ENCODE data around the gene PIGB. TPM values are rescaled to one million over a fixed set of nuclear protein-coding genes. Genes with fewer than 3 reads are reported as not detected.

PIGB gene
- 8.8 and 16.0 TPM in 2 replicates for total RNA-seq

DNA sequence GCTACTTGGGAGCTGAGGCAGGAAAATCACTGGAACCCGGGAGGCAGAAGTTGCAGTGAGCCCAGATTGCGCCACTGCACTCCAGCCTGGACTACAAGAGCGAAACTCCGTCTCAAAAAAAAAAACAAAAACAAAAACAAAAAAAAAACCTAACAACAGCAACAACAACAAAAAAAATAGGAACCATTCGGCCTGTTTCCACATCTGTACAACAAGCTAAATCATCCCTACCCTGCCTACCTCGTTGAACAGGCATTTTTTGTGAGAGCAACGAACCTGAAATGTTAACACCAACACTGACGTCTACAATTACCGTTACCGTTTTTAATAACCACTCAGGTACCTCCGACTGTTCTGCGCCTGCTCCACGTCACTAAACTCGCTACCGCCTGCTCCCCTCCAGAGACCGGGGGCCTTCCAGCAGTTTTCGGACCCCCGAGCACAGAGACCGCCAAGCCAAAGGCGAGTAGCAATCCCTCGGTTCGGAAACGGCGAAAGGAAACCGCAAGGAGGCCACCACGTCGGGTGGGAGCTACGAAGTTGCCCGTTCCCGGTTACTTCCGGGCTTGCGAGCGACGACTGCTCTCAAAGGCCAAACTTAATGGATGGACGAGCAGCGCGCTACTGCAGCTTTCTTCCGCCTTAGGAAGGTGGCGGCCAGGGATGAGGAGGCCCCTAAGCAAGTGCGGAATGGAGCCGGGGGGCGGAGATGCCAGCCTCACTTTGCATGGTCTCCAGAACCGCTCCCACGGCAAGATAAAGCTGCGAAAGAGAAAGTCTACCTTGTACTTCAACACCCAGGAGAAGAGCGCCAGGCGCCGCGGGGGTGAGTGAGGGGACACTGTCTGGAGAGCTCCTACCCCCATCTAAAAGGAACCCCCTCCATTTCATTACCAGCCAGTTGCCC is at the start of gene PIGB, which contains the start of gene PIGBOS1:
Gene PIGB (plus strand): TSS at position 635 of the 907 bp plus-strand sequence. CDS start 29 bp downstream, at position 664.
Gene PIGBOS1 (minus strand): TSS at position 536 of the 907 bp plus-strand sequence. CDS start 1,331 bp downstream, outside the sequence.

DNA sequence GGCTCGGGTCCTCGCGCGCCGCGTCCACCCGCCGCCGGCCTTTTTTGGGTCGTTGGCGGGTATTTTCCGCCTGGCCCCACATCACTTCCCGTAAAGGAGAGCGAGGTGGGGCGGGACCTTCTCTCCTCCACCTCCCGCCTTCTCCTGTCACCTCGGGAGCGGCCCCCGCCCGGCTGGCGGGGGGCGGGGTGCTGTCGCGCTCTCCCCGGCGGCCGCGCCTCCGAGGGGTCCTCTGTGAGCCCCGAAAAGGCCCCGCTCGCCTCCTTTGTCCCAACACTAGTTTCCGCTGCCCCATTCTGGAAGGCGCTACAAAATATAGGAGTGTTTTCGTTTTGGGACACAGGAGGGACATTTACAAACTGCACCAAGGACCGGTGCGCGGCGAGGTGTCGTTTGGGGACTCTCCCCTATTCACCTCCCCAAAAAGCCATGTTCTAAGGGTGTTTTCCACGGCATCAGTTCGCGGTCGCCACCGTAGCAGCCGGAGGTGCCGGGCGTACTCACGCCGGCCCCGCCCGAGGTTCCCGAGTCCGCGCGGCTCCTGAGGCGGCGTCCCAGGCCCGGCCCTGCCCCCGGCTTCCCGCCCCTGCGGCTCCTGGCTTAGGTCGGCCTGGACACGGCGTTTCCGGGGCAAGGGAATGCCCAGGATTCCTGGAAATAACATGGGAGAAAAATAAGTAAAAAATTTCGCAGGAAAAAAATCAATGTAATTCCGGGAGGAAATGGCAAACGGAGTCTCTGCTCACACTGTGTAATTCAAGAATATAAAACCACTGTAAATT is 29.1 kb upstream of the PIGB start, which contains the start of gene RAB27A:
Gene RAB27A (minus strand): TSS at position 68 of the 782 bp plus-strand sequence. CDS start 54,879 bp downstream, outside the sequence.

Other genes with a start within 250 kb of the PIGB start
- 65.3 and 88.5 TPM in 2 replicates for gene RSL24D1, start 122.3 kb upstream of the PIGB start, total RNA-seq
- gene RAB27A, start 29.4 kb upstream of the PIGB start, total RNA-seq = 8.5 and 12.7 TPM in 2 replicates
- 8.9 and 16.5 TPM in 2 replicates for gene PIGBOS1, start 99 bp upstream of the PIGB start, total RNA-seq
- gene CCPG1, start 89.1 kb downstream of the PIGB start, total RNA-seq = 34.0 and 45.7 TPM in 2 replicates
- gene PIERCE2, start 89.3 kb downstream of the PIGB start, total RNA-seq = 1.2 and 2.6 TPM in 2 replicates
- gene DNAAF4, start 189.0 kb downstream of the PIGB start, total RNA-seq = 0.09 and 0.70 TPM in 2 replicates

Data from pericardium fibroblast (primary cell).